GDM1 (cell line): ENCODE measurements around the gene TSHZ1.

Experiments used
- DNase-seq: peaks from one replicate; lab custom pipeline; 2025; lab: John Stamatoyannopoulos, UW

Gene TSHZ1

DNA sequence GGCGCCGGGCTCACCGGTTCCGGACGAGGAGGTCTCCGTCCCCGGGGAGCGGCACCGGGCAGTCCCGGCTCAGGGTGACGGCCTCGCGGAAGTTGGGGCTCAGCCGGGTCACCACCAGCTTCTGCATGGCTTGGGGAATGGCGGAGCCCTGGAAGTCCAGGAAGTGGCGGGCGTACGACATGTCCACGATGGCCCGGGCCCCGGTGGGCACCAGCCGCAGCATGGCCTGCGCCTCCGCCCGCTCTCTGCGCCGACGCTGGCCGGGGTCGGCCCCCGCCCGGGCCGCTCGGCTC, 1.8 kb upstream of the TSHZ1 start:
- no peak for DNase-seq

DNA sequence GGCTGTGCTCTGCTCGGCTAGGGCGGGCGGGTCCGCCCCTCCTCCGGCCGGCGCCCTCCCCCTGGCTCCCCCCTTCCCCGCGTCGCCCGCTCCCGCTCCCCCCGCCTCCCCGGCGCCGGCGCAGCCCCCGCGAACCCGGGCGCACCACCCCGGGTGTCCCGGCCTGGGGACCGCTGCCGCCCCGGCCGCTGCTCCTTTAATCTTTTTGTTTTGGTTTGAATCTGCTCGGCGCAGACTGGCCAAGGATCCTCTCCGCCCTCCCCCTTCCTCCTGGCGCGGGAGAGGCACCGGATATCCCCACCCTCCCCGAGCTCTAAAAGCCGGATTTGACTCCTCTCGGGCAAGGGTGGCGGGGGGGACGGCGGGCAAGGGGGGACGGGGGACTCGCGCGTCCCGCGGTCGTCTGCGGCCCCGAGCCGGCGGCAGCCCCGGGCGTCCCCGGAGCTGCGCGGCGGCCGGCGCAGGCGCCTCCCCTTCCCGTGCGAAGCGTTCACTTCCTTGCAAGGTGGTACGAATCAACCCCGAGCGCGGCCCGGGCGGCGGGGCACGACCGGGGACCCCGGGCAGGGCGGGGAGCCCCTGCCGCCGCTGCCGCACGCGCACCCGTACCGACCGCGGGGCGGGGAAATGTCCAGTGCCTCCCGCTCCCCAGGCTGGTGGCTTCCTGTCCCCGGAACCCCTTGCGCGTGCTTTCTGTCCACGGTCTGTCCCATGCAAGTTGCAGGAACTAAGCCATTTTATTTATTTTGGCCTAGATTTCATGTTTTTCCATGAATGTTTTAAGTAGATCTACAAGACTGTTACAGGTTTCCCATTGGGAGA, 1.3 kb upstream of the TSHZ1 start, which contains the start of gene PTGR3:
PTGR3 (minus strand) TSS at position 11 of the 822 bp plus-strand sequence. CDS start 81 bp downstream, outside the sequence.
- peak; percentile 83 for DNase-seq

DNA sequence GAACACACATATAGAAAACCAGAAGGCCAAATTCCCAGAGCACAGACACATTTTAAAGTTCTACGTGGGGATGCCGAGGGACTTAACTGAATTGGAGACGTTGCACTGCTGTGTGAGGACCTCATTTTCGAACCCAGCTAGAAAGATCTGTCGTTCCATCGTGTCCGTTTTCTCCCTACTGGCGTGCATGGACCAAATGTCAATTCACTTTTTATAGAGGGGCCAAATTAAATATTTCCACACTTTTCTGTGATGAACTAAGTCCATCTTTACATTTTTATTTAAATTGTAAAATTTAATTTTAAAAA, 692 bp upstream of the TSHZ1 start:
- no peak for DNase-seq

DNA sequence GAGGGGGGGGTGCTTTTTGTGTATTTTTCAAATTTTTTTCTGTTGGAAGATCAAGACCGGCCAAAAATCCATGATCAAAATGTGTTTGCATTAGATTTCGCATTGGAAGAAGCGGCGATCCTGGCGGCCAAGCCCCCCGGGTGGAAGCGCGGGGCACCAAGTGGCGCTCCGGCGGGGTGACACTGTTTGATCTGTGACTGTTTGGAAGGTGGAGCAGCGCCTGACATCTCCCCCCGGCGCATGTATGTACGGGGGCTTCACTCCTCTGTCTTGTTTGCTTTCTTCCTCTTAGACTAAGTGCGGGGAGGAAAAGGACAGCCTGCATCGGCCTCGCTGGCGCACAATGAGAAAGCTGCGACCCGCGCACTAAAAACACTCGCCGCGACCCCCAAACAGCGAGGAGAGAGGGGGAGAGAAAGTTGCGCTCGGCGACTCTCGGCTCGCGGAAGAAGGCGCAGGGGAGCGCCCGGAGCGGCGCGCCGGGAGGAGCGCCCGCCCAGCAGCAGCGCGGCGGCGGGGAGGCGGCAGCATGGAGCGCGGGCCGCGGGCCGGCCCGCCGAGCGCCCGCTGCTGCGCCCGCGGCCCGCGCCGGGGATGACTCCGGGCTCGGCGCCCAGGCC, 515 bp downstream of the TSHZ1 start:
- DNase-seq, result no peak

DNA sequence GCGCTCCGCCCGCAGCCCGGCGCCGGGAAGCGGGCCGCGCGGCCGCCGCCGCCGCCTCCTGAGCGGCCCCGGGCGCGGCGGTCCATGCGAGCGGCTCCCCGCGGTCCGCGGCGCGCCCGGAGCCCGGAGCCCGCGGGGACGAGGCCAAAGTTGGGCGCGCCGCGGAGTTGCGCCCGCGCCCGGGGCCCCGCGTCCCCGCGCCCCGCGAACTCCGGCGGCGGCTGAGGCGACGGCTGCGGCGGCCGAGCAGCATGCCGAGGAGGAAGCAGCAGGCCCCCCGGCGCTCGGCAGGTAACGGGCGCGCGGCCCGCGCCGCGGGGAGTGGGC, 992 bp downstream of the TSHZ1 start:
- no peak for DNase-seq

DNA sequence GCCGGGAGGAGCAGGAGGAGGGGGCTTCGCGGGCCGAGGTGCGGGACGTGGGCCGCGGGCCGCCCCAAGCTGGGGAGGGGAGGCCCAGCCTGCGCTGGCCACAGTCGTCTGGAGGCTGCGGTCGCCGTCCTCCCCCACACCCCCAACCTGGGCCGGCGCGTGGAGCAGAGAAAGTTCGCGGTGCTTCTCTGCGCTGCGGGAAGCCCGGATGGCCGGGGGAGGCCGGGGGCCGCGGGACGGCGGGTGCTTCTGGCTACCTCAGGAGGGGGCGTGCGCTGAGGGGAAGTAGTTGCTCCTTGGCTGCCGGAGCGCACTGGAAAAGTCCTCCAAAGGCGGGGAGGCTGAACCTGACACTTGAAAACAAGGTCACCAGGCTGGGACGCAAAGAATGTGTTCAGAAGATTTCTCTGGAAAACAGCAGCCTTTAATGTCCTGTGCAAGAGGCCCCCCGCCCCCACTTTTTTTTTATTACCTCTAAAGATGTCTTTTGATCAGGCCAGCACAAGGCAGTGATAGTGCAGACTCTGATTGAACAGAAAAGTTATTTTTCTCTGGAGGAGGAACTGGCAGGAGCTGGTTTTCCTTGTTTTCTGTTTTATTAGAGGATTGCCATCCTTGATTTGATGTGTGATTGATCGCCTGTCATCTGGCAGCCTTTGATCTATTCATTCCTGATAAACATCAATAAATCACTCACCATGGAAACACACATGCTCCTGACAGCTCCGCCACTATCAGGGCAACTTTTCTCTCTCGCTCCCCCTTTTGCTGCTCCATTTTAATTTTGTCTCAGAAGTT, 1.6 kb downstream of the TSHZ1 start:
- no peak for DNase-seq

DNA sequence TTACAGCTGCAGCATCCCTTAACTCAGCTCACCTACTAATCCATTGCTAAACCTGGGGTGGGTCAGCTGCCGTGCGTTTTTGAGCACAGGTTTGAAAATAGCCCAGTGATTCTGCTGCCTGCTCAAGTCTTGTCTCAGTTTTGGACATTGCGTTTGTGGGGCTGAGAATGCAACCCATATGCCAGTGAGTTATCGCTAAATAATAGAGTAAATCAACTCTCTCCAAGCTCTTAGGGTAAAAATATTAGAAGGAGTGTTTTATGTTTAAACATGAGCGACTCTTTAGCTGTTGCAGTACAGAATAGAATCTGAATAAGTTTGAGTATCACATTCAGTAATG, 2.1 kb downstream of the TSHZ1 start:
- DNase-seq, result no peak

DNA sequence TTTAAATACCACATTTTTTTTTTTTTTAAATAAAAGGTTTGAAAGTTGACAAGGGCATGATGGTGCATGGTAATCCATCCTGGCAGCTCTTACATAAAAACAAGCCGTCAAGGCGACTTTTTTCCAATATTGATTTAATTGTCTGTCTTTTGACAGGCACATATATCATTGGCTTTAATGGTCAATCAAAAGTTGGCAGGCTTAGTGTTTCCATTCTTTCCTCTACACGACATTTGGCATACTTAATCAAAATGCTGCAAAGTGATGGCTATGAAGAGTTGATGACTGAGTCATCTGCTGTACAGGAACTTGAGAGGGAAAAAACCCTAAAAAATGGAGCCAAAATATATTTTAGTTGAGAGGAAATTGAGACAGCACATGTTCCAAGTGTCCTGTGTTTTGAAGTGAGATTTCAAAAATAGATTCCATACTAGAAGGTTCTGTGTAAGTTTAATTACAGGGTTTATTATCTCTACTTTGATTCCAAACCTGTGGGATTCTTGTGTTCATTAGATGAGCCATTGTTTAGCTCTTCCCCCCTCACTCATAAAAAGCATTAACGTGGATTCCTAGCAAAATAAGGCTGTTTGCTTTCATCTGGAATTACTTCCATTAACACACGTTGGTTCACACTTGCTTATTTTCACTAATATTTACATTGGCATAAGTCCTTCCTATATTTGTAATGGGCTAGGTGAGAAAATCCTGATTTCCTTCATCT, 3.2 kb downstream of the TSHZ1 start:
- no peak for DNase-seq

DNA sequence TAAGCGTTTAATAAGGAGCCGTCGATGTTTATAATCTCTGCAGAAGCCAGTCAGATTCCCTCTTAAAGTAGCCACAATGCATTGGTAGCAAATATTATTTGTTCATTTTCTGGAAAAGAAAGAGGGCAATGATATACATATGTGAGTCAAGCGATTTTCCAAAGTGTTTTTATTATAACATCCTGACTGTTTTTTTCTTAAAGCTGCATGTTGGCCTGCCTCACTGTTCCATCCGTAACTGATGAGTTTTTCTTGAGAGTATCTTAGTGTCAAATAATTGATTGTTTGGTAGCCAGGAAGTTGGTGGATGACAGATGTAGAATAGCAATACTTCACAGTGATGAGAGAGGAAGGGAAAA, 3.7 kb downstream of the TSHZ1 start:
- DNase-seq, result no peak

DNA sequence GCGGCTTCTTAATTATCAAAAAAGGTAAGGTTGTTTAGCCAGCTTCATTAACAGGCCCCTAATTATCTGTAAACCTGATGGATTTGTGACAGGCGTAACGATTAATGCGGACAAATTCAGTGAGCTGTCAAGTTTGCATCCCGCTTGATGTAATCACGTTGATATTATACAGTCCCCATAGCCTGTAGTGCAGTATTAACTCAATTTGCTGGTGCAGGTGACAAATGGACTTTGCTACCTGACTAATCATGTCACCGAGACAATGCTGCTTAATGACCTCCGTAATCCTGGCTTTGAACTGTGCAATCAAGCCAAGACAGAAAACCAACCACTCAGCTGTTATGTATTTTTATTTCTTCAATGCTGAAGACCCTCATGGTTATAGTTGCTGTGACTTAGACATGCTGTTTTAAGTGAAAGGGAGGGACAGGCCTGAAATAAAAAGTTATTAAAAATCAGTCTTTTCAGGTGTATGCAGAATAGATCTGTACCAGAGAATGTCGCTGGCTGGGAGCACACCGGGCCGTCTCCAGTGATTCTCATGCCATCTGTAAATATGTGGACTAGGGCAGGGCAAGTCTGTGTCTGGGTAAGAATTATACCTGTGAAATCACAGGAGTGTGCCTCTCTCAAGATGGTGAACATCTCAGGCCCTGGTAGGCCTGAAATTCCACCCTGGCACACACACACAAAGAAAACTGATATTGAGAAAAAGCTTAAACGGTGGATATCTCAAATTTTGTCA, 4.3 kb downstream of the TSHZ1 start:
- no peak for DNase-seq

DNA sequence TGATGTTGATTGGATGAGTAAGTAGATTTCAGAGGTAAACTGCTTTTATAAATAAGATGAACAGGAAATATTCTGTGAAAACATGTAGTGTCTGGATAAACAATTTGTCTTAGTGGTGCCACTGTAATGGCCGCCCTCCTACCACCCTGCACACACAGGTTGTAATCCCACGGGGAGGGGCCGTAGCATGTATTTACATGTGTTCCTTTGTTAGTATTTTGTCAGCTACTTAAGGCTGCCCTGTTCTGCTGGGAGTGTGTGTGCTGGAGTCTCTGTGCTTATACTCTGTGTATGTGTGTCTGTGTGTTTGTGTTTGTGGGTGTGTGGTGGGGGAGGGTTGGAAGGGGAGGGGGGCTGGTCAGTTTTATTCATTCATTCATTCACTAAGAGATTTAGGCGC, 5.1 kb downstream of the TSHZ1 start:
- no peak for DNase-seq

DNA sequence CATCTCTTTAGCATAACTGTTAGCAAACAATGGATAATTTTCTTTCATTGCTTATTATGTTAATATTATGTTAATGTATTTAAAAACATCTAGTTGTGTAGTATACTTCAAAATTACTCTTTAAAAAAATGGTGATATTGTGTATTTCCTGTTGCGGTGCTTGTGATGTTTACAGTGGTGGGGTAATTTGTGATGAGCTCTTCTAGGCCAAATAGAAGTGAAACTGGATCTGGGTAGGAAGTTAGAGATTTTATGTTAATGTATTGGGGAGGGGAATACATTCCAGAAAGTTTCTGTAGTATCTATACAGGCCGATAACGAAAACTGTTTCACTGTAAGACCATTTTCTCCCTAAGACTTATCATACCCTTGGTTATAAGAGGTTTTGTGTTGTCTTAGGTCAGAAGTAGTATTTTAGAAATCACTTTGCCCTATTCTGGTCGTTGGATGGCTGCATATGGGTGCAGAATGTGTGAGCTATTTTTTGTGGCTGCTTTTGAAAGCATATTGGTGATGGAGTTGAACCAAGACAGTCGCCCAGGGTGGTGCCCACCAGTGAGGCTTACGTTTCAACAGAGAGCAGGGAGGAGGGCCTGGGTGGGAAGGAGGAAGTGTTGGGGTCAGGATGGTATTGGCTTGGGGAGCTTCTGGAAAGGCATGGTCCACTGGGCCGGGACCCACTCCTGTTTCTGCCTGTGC, 5.8 kb downstream of the TSHZ1 start:
- no peak for DNase-seq

DNA sequence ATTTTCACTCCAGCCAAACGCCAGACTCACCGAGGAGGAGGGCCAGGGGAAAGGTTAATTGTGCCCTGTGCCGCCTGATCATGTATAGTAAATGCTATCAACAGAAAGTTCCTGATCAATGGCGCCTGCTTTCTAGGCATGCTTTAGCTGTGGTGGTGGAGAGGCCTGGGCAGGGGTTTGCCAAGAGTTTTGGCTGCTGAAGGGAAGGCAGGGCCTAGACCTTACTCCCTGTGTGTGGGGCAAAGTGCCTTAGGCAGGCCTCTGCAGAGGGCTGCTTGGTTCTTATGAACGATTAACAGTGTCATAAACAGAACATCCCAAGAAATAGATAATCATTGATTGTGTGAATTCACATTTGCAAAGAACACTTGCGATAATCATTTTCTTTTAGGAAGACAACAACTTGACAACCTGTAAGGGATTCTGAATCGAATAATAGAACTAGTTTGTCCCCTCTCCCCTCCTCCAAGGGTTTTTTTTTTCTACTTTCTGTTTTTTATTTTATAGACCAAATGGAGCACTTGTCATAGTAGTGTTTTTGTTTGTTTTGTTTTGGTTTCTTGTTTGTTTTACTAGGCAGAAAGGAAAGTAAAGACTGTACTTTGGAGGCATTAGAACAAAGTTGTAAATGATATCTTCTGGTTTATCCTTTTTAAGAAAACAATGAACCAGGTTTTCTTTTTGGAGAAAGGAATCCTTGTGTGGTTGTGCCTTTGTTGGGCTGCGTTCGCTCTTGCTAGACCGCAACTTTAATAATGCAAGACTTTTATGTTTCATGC, 6.5 kb downstream of the TSHZ1 start:
- DNase-seq, result no peak

DNA sequence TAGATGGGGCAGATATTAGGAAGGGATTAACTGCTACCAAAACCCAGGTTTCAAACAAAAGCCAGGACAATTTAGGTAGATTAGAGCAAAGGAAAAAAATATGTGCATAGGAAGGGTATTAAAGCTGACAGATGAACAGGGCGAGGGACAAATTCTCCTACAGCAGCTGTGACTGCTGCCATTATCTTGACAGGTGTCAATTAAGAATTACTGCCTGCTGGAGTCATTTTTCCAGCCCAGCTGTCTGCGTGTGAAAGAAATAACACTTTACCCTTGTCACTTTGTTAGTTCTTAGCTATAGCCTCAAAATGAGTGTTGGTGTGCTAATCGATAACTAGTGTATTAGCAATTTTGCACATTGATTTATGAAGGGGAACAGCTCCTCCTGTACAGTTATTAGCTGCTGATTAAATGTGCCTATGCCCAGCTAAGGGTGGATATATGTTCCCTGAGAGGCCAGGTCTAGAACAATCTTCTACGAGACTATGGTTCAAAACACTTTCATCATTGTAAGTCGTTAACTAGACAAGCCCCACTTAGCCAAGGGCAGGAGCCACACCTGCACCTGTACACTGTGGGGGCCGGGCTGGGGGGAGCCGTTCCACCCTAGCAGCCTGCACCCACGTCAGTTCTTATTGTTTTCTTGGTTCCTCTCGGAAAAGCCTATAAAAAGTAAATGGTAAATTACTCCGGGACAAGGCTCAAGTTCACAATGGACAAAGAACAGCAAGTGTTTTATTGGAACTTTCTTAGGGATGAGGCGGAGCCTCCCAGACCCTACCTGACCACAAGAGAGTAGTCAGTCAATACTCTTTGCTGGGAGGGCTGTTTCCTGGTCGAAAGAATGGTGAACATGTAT, 7.7 kb downstream of the TSHZ1 start:
- no peak for DNase-seq

DNA sequence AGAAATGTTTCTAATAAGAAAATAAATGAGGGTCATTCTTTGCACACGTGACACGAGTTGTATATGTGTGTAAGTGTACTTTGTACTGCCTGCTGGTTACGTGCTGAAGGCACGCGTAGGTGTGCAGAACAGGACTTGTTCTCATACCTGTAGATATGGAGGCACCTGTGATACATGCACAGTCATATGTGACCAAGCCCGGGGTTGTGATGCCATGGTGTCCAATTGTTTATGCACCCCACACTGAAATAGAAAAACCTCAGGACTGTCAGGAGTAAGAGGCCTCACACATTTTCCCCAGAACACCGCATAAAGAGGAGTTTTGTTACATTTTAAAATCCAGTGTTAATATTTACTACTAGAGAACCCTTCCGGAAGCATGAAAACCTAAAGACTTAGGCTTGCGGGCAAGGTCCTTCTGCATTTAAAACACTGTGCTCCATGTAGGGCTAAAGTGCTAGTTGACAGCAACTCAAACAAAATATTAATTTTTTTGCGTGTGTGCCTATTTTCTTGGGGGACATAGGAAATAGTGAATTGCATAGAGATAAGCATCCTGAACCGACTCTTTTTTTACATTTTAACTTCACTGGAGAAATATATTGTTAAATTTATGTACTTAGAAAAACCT, 9.3 kb downstream of the TSHZ1 start:
- no peak for DNase-seq

DNA sequence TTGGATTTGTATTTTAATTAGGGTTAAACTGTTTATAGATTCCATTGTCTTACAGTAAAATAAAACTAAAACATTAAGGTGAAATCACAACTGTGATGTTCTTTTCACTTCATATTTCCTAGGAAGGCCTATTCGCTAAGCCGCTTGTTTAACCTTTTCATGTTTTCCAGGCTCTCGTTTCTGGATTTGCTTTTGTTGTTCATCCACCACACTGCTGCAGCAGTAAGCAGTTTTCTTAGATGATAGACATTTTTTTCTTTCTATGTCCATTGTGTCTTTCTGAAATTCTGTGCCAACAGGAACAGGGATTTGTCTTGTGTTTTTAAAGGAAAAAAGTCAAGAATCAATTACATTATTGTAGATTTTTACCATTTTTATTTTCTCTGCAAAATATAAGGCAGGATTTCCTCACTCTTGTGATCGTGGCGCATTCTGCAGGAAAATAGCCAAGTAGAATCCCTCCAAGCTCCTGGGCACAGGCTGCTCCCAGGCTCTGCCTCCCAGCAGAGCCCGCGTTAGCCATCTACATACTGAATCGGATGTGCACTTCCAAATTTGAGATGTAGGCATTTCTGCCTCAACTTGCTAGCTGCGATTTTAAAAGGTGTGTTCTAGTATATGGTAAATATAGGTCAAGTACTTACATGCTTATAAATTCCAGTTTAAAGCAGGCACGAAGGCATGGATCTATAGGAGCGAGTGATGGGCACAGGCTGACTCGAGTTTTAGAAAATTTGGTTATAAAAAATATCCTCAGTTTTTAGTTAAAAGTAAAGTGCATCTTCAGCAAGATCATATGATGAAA, 10.2 kb downstream of the TSHZ1 start:
- DNase-seq, result no peak

DNA sequence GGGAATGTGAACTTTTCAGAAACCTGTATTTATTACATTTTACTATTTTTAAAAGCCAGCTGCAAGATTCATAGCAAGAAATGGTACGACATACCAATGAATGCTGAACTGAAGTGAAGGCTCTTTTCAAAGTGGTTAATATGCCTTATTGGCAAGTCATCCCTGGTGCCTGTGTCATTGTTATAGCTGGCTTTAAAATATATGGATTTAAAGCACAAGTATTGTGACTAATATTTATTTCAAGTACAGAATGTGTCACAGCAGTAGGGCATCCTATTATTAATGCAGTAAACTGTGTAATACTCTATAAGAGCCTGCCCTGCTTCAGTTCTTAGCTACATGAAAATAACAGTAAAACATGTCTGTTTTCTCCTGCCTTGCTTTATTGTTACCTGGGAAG, 10.8 kb downstream of the TSHZ1 start:
- DNase-seq, result no peak

DNA sequence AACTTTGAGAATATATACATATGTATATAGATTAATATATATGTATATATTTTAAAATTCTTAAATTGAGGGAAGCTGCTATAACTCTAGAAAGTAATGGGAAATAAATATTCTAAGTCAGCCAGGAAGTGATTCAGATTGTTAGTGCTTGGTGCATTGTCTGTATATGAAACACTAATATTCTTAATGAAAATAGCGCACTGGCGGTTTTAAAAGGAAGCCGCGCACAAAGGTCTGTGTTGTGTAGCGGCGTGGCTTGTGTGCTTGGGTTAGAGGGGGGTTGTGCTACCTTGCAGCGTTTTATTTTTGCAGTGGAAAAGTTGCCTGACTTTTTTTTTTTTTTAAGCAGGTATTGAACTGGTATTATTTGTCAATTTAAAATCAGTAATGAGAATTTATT, 11.3 kb downstream of the TSHZ1 start:
- DNase-seq, result no peak

DNA sequence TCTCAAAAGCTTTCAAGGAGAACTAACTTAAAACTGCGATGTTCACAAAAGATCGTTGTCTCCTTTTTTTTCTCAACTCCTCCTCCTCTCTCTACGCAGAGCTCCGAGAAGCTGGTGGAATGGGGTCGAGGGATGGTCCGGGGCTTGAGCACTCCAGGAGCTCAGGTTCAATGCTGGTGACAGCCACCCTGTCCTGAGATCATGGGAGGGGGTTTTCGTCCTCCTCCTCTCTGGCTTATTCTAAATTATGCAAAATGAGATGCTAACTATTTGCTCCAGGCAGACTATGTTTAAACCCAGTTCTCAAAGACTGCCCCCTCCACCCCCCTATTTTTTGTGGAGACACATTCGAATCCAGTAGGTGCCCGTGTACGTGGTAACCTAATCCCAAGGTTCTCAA, 11.8 kb downstream of the TSHZ1 start:
- DNase-seq, result no peak
